GM19238 (cell line): ENCODE measurements around the gene SPSB1.

Experiments
- DNase-seq: peaks from one replicate; pipeline ENCODE4 v3.0.0; 2011; ENCODE audit warnings: low spot score; ENCODE audit not compliant: insufficient read length

Gene SPSB1

GRCh38 chr1:9417695-9418094 is 125.0 kb downstream of the SPSB1 start:
- DNase-seq: no peak

GRCh38 chr1:9418851-9419250 is 126.2 kb downstream of the SPSB1 start:
- DNase-seq: no peak
